22Rv1 (cell line): ENCODE measurements around the gene SORBS1.

ENCODE experiments used
- H3K27ac ChIP-seq: fragments of 450-650 bp; 2 replicates; pipeline ENCODE4 v1.5.1; 2017
- ZFX ChIP-seq: fragments of 450-650 bp; IDR thresholded peaks from 2 replicates; pipeline ENCODE4 v1.6.1; 2017; ENCODE audit warnings: antibody characterized with exemption, borderline replicate concordance
- TF ChIP-seq, protein P1 (sequence below): fragments of 450-650 bp; IDR thresholded peaks from 2 replicates; pipeline ENCODE4 v1.5.1; 2017; ENCODE audit warnings: mild to moderate bottlenecking

Gene SORBS1

DNA sequence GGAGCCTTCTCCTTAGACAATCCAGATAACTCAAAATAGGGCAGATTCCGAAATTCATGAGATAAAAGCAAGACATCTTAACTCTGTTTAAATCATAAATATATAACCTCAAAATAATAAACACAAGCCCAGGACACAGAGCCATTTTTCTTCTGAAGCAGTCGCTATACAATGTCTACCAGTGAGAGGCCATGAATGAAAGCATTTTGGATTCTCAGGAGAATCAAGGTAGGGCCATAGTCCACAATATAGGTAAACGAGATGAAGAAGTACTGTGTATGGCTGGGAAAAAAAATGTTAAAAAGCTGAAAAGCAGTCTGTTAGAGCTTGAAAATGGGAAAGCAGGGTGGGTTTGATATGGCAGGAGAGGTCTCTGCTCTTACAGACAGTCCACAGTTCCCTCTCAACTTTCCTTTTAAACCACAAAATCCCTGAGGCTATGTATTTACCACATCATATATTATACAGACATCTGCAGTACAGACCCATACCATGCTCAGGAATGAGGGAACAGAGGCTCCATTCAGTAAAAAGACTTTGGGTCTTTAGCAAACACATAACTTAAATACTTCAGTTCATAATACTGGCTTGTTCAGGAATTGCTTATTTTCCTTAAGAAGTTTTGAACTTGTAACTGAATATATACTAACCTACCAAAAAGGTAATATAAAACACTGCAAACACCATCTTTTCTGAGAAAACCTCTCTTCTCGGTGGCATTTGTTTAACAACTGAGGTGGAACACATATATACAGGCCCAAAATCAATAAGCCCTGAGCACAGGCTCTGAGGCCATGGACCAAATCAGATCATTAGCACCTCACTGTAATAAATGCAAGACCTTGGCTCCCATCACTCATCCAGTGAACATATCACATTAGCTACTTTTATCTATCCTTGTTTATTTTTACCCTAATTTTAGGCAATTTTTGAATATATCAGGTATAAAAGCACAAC, 109.3 kb downstream of the SORBS1 start:
- TF ChIP-seq ZFX, result no peak
- TF ChIP-seq, protein P1, sequence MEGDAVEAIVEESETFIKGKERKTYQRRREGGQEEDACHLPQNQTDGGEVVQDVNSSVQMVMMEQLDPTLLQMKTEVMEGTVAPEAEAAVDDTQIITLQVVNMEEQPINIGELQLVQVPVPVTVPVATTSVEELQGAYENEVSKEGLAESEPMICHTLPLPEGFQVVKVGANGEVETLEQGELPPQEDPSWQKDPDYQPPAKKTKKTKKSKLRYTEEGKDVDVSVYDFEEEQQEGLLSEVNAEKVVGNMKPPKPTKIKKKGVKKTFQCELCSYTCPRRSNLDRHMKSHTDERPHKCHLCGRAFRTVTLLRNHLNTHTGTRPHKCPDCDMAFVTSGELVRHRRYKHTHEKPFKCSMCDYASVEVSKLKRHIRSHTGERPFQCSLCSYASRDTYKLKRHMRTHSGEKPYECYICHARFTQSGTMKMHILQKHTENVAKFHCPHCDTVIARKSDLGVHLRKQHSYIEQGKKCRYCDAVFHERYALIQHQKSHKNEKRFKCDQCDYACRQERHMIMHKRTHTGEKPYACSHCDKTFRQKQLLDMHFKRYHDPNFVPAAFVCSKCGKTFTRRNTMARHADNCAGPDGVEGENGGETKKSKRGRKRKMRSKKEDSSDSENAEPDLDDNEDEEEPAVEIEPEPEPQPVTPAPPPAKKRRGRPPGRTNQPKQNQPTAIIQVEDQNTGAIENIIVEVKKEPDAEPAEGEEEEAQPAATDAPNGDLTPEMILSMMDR, result no peak
- no peak overlapping the region for H3K27ac ChIP-seq

DNA sequence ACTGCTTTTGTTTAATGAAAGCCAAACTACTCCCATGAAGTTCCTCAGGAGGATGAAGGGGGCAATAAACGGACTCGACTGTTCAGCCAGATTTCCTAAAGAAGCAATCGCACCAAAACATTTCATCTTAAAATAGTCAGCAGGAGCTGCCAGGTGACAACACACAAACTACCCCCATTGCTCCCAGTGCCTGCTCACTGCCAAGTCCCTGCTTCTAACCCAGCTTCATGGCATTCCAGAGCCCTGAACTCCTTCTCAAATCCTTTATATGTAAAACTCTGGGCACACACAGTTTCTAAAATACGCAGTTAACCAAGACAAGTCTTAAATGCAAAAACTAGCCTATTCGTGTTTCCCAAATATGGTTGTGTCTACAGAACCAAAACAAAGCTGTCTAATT, 110.0 kb downstream of the SORBS1 start:
- TF ChIP-seq, protein P1, result no peak
- TF ChIP-seq ZFX, result no peak
- no peak overlapping the region for H3K27ac ChIP-seq

DNA sequence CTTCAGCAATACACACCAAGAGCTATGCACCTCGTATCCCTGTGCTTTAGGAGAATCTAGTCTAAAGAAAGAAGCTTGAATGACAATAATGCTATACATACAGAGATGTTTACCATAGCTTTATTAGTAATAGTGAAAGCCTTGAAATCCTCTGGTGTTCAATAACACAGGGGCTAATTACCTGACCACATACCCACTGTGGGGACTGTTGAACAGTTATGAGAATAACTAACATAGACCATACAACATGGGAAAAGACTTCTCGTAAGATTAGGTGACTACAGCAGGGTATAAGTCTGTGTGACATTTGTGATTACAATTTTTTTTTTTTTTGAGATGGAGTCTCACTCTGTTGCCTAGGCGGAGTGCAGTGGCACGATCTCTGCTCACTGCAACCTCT, 111.0 kb downstream of the SORBS1 start:
- no peak for TF ChIP-seq ZFX
- TF ChIP-seq, protein P1, result no peak
- no peak overlapping the region for H3K27ac ChIP-seq

DNA sequence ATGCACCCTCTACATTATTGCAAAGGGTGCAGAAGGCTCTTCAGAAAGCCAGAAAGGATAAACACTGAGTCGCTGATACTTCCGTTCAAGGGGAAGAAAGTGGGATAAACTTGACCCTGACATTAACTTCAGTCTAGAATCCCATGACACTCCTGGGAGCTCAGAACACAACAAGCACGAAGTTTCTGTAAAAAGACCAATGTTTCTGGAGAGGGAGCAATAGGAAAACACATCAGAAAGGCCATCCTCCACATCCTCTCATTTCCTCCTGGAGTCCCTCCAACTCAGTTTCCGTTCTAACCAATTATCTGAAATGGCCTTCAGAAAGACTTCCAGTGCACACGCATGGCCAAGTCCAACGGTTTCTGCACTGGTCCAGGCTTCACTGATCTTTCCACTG, 113.5 kb downstream of the SORBS1 start:
- TF ChIP-seq, protein P1, result no peak
- no peak for TF ChIP-seq ZFX
- H3K27ac ChIP-seq, result no peak overlapping the region

DNA sequence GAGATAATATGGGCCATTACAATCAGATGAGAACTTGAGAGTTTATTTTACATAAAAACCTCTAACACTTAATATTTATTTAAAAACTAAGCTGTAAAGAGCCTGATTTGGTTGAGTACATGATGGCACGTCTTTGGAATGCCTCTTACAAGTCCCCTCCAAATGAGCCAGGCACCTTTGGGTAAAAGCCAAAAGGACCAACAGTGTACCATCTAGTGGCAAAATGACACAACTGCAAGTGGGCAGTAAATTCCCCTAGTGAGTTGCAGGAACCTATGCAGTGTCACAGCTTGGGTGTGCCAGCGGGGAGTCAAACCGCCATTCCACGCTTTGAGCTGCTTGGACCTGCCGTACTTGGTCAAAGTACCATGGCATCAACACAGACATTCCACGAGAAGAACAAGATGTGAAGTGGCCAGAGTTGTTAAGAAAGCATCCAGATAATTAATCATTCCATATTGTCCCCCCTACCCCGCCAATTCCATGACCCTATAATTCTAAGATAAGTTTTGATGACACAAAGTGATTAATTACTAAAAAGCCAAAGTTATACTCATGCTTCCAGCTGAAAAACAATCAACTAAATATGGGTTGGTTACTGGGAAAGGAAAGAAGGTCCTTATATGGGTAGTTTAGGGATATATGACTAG, 115.2 kb downstream of the SORBS1 start:
- TF ChIP-seq, protein P1, result peak; percentile 87
- TF ChIP-seq ZFX, result no peak
- H3K27ac ChIP-seq, result no peak overlapping the region

DNA sequence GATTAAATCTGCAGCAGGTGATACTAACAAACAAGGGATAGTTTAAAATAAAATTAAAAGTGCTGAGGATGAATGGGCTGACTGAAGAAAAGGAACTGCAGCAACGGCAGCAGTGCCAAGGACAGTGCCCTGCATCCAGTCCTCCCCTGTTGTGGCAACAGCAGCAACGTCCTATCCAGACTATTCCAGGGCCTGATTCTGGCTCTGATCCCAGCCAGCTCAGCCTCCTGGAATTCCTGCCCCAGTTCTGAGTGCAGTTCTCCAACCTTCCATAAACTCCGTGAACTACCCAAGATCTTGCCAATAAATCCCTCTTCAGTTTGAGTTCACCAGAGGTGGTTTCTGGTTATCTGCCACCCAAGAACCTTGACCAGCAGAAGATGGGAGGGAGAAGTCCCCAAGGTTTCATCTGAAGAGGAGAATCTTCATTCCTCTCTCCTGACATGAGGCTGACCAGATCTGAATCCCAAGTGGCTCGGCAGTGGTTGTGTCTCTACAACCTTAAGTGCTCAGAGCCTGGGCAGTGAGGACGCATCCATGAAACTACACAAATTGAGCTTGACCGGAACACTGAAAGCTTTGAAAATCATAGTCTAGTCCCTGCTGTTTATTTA, 115.8 kb downstream of the SORBS1 start:
- no peak overlapping the region for H3K27ac ChIP-seq
- TF ChIP-seq, protein P1, result no peak
- no peak for TF ChIP-seq ZFX

DNA sequence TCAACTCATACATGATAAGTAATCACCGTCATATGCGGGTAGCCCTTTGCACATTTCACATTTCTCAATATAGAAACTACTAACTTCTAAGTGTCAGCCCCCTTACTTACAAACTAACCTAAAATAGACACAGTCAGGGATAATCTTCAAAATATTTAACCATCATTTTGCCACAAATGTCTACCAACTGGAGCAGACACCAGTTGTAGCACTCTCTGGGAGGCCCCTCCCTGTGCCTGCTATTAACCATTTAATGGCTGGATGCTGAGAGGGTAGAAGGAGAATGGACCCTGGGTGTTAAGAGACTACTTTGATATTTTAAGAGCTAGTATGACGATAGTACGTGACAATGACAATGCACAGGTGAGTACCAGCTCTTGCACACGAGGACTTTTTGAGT, 116.4 kb downstream of the SORBS1 start:
- H3K27ac ChIP-seq, result no peak overlapping the region
- TF ChIP-seq, protein P1, result no peak
- no peak for TF ChIP-seq ZFX
